Measurements from ENCODE around the gene B4GALNT4.
"Not testable (repeated sequence)": the region's sequence is repeated elsewhere in the genome, so short reads cannot be mapped to it uniquely, and the experiment has no call there.

Gene B4GALNT4, protein sequence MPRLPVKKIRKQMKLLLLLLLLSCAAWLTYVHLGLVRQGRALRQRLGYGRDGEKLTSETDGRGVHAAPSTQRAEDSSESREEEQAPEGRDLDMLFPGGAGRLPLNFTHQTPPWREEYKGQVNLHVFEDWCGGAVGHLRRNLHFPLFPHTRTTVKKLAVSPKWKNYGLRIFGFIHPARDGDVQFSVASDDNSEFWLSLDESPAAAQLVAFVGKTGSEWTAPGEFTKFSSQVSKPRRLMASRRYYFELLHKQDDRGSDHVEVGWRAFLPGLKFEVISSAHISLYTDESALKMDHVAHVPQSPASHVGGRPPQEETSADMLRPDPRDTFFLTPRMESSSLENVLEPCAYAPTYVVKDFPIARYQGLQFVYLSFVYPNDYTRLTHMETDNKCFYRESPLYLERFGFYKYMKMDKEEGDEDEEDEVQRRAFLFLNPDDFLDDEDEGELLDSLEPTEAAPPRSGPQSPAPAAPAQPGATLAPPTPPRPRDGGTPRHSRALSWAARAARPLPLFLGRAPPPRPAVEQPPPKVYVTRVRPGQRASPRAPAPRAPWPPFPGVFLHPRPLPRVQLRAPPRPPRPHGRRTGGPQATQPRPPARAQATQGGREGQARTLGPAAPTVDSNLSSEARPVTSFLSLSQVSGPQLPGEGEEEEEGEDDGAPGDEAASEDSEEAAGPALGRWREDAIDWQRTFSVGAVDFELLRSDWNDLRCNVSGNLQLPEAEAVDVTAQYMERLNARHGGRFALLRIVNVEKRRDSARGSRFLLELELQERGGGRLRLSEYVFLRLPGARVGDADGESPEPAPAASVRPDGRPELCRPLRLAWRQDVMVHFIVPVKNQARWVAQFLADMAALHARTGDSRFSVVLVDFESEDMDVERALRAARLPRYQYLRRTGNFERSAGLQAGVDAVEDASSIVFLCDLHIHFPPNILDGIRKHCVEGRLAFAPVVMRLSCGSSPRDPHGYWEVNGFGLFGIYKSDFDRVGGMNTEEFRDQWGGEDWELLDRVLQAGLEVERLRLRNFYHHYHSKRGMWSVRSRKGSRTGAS

DNA sequence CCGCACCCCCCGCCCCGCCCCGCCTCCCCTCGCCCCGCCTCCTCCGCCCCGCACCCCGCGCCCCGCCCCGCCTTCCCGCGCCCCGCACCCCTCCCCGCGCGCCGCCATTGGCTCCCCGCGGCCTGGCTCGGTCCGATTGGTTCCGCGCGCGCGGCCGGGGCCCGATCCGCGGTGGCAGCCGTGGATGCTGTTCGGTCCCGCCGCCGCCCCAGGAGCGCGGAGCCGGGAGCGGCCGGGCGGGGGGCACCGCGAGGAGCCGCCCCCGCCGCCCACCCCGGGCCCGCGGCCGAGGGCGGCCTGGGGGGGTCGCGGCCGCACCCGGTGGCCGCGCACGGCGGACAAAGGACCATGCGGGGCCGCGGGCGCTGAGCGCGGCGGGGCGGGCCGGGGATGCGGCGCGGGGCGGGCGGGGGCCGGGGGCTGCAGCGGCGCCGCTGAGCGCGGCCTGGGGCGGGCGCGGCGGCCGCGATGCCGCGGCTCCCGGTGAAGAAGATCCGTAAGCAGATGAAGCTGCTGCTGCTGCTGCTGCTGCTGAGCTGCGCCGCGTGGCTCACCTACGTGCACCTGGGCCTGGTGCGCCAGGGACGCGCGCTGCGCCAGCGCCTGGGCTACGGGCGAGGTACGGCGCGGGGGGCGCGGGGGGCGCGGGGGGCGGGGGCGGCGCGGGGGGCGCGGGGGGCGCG, at the start of gene B4GALNT4:
Gene B4GALNT4 (plus strand): TSS at position 164 of the 683 bp plus-strand sequence. CDS start 305 bp downstream, at position 469.
- peak; percentile 50 for DNase-seq

DNA sequence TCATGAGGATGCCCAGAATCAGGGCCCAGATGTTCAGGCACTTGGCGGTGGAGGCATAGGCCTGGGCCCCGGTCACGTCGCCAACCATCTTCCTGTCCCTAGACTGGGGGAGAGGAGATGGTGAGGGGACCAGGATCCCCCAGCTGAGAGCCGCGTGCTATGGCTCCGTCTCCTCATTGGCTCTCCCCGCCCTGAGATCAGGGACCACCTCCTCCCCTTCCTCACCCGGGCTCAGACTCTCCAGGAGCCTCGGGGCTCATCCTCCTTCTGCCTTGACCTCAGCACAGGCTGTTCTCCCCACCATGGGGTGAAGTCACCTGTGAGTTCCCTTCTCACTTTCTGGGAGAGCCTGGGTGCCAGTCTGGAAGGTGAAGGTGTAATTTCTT, 49.4 kb upstream of the B4GALNT4 start:
- DNase-seq = not testable (repeated sequence)

DNA sequence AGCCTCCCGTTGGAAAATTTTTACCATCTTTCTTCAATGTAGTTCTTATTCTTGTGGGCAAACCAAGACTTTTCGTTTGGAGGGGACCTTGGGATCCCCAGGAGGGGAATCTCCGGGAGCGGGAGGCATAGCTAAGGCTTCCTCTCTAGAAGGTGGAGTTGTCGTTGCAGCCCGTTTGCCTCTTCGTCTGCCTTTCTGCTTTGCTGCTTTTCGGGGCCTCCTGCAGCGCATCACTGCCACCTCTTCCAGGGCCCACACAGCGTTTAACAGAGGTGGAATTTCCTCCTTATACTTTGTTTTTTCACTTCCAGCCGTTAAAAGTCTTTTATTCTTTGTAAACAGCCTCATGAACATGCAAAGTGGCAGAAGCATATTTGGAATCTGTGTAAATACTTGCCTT, 45.1 kb upstream of the B4GALNT4 start:
- DNase-seq = peak; percentile 12

DNA sequence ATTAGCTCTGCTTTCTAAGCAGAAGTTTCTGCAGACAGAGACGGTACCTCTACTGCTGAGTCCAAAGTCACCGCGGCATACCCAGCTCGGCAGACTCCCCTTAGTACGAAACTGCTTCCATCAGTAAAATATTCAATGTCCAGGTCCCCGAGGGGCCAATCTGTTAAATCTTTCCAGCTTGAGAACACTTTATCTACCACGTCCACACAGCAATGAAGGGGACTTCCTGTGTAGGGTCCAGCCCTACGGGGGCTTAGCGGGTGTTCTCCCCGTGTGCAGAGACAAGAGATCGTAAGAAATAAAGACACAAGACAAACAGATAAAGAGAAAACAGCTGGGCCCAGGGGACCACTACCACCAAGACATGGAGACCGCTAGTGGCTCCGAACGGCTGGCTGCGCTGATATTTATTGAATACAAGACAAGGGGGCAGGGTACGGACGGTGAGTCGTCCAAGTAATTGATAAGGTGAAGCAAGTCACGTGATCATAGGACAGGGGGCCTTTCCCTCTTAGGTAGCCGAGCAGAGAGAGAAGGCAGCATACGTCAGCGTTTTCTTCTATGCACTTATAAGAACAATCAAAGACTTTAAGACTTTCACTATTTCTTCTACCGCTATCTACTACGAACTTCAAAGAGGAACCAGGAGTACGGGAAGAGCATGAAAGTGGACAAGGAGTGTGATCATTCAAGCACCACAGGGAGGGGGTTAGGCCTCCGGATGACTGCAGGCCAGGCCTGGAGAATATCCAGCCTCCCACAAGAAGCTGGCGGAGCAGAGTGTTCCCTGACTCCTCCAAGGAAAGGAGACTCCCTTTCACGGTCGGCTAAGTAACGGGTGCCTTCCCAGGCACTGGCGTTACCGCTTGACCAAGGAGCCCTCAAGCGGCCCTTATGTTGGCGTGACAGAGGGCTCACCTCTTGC, 44.4 kb upstream of the B4GALNT4 start:
- peak; percentile 3 for DNase-seq

DNA sequence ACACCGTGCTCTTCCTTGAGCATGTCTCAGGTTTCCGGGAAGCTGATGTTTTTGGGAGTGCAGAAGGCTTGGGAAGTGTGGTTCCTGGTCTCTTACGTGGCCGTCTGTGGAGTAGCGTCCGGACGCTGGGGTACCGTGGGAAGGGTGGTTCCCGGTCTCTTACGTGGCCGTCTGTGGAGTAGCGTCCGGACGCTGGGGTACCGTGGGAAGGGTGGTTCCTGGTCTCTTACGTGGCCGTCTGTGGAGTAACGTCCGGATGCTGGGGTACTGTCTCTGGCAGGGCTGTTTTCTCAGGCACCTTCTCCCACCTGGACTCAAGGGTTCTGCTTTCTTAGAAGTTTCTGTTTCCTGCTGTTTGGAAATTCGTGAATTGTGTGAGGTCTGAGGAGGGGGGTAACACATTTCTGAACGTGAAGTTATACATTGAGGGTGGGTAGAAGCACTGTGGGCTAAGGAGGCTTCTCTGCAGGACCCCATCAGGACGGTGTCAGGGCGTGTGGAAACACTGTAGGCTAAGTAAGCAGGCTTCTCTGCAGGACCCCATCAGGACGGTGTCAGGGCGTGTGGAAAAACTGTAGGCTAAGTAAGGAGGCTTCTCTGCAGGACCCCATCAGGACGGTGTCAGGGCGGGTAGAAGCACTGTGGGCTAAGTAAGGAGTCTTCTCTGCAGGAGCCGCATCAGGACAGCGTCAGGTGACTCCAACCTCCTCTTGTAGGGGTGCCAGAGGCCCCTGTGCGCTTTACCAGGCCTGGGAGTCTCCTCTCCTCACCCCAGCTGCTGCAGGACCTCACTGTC, 43.3 kb upstream of the B4GALNT4 start:
- peak; percentile 20 for DNase-seq

DNA sequence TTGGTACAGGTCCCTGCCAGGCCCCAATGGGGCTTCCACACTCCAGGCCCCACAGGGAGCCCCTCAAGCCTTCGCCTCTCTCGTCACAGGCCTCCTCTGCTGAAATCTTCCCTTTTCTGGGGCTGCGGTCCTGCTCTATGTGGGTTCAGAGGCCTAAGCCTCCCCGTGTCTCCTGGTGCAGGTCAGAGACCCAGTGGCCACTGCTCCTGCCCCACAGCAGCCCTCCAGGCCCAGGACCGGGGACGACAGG, 42.8 kb upstream of the B4GALNT4 start:
- no peak for DNase-seq

DNA sequence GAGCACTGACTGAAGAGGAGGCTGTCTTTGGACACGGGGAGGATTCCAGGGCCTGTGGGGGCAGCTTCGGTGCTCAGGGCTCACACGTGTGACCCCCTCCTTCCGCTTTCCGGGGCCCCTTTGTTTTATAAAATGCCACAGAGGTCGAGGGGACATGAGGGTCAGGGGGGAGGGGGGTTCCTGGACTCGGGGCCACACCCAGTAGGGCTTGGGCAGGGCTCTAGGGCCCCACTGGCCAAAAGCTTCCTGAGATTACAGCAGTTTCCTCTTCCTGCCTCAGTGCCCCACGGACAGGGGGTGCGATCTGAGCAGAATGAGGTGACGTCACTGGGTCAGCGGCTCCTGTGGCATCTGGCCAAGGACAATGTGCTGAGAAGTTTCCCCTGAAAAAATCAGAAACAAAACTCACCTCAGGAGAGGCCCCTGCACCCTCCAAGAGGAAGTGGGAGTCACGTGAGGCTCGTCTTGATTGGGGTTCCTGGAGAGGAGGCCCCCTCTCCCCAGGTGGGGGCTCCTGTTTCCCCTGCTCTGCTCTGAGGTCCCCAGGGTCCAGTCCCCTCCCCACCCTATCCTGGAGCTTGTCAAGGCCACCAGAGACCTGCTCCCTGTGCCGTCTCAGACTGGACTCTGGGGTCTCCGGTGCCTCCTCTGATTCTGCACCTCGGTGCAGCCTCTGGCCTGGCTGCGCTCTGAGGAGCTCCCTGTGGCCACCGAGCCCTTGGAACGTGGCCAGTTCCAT, 42.3 kb upstream of the B4GALNT4 start:
- DNase-seq = peak; percentile 76

DNA sequence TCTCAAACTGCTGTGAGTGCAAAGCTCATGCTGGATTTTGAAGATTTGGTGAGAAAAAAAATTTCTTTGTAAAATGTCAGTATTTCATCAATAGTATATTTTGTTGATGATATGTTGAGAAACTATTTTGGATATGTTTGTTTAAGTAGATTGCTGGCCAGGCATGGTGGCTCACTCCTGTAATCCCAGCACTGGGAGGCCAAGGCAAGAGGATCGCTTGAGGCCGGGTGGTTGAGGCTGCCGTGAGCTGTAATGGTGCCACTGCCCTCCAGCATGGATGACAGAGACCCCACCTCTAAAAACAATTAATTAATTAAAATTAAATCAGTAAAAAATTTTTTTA, 41.7 kb upstream of the B4GALNT4 start:
- no peak for DNase-seq

DNA sequence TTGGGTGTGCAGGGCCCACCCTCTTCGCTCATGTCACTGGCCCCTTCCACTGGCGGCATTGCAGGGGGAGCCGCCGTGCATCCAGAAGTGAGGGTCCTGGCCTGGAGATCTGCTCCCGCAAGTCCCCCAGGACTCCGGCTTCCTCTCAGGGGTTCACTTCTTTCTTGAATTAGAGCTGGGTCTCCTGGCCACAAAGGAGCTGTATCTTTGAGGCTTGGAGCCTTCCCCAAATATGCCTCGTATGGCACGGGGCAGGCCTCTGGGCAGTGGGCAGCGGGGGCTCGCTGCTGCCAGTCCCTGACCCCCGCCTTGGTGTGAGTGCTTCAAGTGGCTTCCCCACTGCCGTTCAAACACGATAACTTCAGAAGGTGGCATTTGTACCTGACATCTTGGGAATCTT, 41.3 kb upstream of the B4GALNT4 start:
- no peak for DNase-seq

DNA sequence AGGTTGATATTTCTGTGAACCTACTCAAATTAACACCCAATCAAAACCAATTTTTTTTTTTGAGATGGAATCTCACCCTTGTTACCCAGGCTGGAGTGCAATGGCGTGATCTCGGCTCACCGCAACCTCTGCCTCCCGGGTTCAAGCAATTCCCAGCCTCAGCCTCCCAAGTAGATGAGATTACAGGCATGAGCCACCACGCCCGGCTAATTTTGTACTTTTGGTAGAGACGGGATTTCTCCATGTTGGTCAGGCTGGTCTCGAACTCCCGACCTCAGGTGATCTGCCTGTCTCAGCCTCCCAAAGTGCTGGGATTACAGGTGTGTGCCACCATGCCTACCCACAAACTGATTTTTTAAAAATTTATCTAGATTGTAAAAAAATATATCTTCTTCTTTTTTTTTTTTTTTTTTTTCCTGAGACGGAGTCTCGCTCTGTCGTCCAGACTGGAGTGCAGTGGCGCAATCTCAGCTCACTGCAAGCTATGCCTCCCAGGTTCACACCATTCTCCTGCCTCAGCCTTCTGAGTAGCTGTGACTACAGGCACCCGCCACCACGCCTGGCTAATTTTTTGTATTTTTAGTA, 40.7 kb upstream of the B4GALNT4 start:
- not testable (repeated sequence) for DNase-seq

DNA sequence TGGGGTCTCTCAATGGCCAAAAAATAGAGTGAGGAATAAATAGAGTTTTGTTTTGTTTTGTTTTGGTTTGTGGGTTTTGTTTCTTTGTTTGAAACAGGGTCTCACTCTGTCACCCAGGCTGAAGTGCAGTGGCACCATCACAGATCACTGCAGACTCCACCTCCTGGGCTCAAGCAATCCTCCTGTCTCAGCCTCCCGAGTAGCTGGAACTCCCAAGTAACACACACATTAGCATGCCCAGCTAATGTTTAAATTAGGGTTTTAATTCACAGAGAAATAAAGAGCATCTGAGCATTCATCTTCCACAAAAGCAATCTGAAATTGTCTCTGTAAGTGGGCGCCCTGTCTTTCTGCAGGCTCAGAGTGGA, 39.4 kb upstream of the B4GALNT4 start:
- no peak for DNase-seq

DNA sequence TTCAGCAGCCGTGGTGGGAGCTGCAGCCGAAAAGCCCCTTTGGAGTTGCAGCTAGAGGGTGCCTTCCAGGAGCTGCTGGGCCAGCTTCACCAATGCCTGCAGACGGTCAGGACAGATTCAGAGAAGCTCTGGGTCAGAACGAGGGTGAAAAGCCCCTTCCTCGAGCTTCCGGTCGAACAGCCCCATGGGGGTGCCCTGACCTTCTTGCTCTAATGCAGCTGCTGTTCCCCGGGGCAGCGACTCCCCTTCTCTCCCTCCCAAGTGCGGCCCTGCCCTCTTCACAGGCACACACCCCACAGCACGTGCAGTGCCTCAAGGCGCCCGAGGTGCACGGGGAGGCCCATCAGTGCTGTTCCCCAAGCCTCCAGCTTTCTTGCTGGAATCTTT, 39.0 kb upstream of the B4GALNT4 start:
- peak; percentile 27 for DNase-seq

DNA sequence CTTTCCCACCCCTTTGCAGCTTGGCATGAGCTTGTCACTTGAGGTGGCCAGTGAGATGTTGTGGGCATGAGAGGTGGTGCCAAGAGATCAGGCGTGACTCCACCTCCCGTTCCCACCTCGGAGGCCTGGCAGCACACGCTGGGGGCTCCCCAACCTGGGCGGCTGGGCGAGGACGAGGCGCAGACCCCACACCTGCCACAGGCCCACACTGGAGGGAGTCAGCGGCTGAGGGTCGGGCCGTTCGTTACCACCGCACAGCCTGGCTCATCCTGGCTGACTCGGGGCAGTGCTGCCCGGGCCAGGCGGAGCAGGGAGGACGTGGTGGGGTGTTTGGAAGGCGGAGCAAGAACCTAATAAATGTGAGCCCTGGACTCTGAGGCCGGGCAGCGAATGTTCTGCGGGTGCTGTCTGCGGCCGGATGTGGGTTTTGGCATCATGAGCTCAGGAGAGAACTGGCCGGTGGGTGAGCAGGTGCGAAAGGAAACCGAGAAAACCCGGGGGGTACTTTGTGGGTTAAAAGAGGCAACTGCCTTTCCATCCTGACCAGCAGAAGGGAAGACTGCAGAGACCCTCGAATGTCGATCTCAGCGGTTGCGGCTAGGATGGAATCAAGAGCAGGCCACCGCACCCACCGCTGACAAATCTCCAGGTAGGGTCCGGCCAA, 38.5 kb upstream of the B4GALNT4 start:
- DNase-seq = peak; percentile 28

DNA sequence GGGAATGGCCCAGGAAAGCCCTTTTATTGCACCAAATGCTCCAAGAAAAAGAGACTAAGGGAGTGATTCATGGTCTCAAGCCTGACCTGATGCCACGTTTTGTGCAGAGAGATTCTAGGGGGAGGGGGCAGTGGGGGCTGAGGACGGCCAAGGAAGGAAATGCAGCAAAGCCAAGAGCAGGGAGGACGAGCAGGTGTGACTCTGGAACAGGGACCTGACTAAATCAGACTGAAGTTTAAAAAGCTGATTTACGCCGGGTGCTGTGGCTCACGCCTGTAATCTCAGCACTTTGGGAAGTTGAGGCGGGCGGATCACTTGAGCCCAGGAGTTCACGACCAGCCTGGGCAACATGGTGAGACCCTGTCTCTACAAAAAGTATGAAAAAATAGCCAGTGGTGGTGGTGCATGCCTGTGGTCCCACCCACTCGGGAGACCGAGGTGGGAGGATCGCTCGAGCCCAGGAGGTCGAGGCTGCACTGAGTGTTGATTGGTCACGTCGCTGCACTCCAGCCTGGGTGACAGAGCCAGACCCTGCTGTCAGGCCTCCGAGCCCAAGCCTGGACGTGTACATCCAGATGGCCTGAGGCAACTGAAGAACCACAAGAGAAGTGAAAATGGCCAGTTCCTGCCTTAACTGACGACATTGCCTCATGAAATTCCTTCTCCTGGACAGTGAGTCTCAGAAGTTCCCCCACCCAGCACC, 37.8 kb upstream of the B4GALNT4 start:
- no peak for DNase-seq

DNA sequence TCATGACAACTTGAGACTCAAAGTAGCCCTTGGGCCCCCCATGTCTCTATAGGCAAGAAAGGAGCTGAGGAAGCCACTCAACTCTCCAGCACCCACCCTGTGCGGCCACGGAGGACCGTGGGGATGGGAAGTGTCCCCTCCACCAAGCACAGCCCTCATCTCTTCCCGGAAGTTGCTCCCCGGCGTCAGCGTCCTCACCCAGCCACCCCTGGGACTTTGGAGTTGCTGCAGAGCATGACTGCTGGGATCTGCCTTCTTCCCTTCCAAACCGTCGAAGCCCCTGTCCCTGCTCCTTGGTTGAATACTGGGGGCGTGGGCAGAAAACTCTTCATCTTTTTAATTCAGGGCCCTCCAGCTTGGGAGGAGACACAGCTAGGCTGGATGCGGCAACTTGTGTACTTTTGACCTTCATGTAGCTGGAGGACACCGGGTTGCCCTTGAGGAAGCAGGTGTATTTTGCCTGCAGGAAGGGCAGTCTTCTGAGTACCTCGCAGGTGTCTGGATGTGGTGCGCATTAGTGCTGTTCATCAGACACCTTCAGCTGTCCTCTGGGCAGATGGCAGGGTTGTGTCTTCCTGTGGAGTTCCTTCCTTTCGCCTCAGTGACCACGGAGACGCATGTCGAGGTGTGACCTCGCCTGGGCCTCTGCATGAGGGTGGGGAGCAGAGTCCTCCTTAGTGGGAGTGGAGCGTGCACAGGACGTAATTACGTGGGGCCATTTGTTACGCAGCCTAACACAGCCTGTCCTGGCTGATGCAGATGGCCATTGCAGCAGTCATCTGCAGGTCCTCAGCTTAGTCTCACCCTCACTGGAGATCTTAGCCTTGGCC, 36.4 kb upstream of the B4GALNT4 start:
- DNase-seq = no peak

DNA sequence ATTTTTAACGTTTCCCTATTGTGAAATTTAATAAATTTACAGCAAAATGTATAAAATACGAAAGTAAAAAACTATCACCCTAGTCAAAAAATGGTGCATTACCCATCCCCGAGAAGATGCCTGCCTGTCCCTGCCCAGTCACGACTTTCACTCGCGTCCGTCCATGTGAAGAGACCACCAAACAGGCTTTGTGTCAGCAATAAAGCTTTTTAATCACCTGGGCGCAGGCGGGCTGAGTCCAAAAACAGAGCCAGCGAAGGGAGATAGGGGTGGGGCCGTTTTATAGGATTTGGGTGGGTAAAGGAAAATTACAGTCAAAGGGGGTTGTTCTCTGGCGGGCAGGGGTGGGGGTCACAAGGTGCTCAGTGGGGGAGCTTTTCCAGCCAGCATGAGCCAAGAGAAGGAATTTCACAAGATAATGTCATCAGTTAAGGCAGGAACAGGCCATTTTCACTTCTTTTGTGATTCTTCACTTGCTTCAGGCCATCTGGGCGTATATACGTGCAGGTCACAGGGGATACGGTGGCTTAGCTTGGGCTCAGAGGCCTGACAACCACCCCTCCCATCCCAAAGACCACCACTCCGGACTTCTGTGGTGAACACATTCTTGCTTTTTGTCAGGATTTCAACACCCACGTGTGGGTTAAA, 35.6 kb upstream of the B4GALNT4 start:
- not testable (repeated sequence) for DNase-seq

DNA sequence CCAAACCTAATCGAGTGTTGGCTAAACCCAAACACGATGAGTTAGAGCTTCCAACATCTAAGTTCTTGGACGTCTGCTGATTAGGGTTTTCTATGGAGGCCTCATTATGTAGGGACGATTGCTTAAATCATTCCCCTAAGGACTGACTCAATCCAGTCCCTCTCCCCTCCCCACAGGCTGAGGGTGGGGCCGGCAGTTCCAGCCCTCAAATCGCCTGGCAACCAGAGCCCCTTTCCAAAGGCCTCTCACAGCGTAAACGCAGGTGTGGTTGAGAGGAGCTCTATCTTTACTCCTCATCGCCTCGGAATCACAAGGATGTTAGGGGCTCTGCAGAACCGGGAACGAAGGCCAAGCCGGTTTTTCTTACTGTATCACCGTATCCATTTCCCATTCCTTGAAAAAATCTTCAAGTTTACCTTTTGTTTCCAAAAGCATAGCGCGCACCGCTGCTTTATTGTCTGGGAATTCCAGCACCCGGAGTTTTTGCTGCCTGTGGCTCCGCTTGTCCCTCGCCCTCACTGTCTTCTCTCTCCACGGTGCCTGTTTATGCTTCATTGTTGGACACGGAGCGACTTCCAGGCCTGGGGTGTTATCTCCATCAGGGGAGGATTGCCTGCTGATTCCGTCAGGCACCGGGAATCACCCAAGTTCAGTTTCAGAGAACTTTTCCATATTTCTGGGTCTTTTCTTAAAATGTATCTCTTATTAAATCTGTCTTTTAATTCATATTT, 34.9 kb upstream of the B4GALNT4 start:
- no peak for DNase-seq

Measured in CD4-positive, alpha-beta T cell treated with Interleukin-17A for 4 hours (primary cell).